ENCODE measurements around the gene FGD5.

The FGD5 gene

DNA sequence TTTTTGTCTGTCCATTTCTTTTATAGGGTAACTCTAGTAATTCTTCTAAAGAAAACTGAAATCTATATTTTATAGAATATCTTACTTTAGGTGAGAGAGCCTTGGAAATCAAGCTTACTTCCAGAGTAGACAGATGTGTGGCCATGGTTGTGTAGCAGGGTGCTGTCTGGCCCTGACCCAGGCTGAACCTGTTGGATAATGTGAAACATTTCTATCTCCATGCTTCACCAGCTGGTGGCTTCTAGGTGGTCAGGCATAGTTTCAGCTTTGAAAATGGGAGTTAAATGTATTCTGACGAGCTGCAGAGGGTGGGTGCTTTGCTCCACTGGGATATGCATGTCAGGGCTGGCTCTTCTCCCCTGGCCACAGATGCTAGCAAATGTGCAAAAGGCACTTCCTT, 107.8 kb downstream of the FGD5 start:
- no peak for DNase-seq (ENCODE audit: low read depth in 2 of 2)

DNA sequence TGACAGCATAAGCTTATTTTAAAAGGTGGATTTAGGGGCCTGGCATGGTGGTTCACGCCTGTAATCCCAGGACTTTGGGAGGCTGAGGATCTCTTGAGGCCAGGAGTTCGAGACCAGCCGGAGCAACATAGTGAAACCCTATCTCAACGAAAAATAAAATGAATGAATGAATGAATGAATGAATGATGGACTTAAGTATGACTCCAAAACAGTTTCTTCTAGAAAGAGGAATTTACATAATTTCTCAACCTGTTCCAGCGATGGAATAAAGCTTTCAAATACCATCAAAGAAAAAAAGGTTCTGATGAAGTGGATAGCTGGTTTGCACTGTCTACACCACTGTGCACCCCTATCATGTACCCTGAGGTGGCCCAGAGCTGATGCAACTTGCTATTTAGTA, 108.5 kb downstream of the FGD5 start:
- no peak for DNase-seq (ENCODE audit: low read depth in 2 of 2)

GRCh38 chr3:14929310-14930074, 110.7 kb downstream of the FGD5 start:
- no peak for DNase-seq (ENCODE audit: low read depth in 2 of 2)

DNA sequence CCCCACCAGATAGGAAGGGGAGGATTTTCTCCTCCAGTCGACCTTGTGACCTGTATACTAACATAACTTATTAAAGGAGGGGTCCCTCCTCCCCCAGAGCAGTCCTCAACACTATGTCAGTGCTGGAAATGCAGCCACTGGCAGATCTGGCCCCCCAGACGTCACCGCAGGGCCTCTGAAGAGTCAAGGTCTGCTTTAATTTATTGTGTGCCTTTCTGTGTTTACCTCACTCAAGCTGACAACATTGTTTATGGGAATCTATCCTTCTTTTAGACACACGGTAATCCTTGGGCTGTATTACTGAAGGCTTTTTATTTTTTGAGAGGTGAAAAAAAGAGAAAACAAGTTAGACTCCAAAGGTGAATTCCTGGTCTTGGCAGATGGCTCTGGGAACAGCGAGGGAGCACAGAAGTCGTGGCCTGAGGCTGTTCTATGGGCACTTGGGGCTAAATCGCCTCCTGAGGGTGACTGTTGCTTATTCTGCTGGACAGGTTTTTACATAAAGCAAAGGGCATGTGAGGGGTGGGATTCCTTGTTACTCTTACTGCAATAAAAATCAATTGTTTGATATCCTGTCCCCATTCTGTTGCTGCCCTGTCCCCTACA, 115.2 kb downstream of the FGD5 start:
- DNase-seq (ENCODE audit: low read depth in 2 of 2) = no peak

- no peak for DNase-seq (ENCODE audit: low read depth in 2 of 2)
Measured at GRCh38 chr3:14935592-14936345, 117.0 kb downstream of the FGD5 start.

DNA sequence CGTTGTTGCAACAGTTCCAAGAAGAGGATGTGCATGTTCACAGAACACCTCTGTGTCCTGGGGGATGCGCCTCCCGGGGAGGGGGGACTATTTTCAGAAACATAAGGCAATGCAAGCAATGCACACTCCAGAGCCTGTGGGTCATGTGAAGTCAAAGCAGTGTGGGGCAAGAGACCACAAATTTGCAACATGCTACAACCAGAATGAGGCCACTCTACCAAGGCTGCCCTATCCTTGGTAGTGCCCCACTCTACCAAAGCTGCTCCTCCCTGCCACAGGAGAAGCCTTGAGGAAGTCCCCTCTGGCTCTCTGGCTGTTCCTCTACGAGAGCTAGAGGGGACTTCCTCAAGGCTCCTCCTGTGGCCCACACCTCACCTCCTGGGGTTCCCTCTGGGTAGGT, 120.2 kb downstream of the FGD5 start:
- DNase-seq (ENCODE audit: low read depth in 2 of 2) = no peak

DNA sequence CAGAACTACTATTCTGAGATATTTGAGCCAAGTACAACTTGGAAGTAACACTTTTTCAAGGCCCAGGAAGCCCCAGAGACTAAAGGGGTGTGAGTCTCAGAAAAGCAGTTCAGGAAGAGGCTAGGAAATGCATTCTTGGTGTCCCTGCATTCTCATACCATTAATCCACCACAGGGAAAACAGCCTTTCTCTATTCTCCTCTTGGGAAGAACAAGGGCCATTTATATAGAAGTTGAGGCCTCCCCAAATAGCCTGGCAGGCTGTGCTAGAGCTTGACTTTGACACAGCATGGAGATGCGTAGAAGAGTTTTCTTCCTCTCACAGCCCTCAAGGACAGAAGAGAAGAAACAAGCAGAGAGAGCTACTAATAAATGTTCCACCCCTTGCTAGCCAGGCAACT, 123.1 kb downstream of the FGD5 start:
- DNase-seq (ENCODE audit: low read depth in 2 of 2) = no peak

GRCh38 chr3:14943042-14943441, 124.3 kb downstream of the FGD5 start:
- no peak for DNase-seq (ENCODE audit: low read depth in 2 of 2)

- no peak for DNase-seq (ENCODE audit: low read depth in 2 of 2)
Measured at GRCh38 chr3:14946236-14946635, 127.5 kb downstream of the FGD5 start.

- no peak for DNase-seq (ENCODE audit: low read depth in 2 of 2)
Measured at GRCh38 chr3:14946739-14947099, 128.0 kb downstream of the FGD5 start.

GRCh38 chr3:14947100-14947885, 128.5 kb downstream of the FGD5 start, which contains the start of gene NR2C2:
Gene NR2C2, plus strand, starts transcription at chr3:14947583. Its CDS starts 56,332 bp downstream, at chr3:15003915.
- DNase-seq (ENCODE audit: low read depth in 2 of 2) = peak; percentile 79 to 83

GRCh38 chr3:14947886-14948608, 129.3 kb downstream of the FGD5 start:
- peak; percentile 92 for DNase-seq (ENCODE audit: low read depth in 2 of 2)

DNA sequence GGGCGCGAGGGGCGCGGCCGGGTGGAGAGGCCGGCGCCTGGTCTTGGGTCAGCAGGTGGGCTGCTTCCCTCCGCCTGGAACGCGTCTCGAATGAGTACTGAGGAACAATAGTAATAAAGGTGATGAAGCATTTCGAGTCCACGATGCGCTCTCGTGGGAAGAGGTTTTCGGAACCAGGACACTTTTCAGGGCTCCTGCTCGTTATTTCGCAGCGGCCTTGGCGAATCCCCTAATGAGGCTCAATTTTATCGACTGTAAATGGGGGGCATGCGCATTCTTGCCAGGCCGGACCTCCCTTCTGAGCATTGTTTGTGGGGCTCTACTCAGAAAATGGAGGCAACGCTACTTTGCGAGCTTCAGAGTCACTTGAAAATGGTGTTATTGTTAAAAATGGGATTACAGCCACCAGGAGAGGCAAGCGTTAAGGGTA, 129.9 kb downstream of the FGD5 start:
- no peak for DNase-seq (ENCODE audit: low read depth in 2 of 2)

- no peak for DNase-seq (ENCODE audit: low read depth in 2 of 2)
Measured at GRCh38 chr3:14949126-14949525, 130.4 kb downstream of the FGD5 start.

DNA sequence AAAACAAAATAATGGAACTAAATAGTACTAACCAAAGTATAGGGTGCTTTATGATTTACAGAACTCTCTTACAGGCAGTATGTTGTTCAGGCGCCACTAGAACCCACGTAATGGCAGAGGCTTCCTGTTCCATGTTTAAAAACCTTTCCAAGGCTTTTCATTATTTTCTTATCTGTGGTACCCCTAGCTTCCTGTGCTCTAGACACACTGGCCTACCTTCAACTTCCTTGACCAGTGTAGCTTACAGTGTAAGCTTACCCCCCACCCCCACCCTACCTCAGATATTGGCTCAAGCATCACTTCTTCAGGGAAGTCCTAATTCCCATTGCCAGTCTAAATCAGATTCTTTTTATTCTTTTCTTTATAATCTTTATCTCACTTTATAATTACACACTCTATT, 131.5 kb downstream of the FGD5 start:
- no peak for DNase-seq (ENCODE audit: low read depth in 2 of 2)

GRCh38 chr3:14957153-14957552, 138.4 kb downstream of the FGD5 start:
- DNase-seq (ENCODE audit: low read depth in 2 of 2) = no peak

- DNase-seq (ENCODE audit: low read depth in 2 of 2) = no peak
Measured at GRCh38 chr3:14957925-14958324, 139.2 kb downstream of the FGD5 start.

- DNase-seq (ENCODE audit: low read depth in 2 of 2) = no peak
Measured at GRCh38 chr3:14959359-14959943, 140.7 kb downstream of the FGD5 start.

- DNase-seq (ENCODE audit: low read depth in 2 of 2) = no peak
Measured at GRCh38 chr3:14962762-14963161, 144.0 kb downstream of the FGD5 start.

GRCh38 chr3:14967285-14967684, 148.5 kb downstream of the FGD5 start:
- DNase-seq (ENCODE audit: low read depth in 2 of 2) = no peak

DNA sequence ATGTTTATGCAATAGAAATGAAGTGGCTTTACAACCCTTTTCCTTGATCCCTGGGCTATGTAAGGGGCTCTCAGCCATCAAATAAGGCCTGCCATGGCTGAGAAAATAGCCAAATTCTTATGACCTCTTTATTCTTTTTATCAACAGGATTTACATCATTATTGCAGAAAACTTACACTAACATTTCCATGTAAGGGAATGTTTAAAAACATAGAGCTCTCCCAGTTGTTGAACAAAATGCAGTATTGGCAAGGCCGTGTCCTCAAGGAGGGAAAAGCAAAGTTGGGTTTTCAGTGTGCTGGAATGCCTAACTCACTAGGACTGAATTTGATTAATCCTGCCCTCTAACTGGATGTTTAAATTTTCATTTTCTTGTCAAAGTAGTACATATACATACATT, 150.9 kb downstream of the FGD5 start:
- DNase-seq (ENCODE audit: low read depth in 2 of 2) = no peak
